SK-N-SH (cell line): ENCODE data around the gene KIRREL2. TPM values are rescaled to one million over a fixed set of nuclear protein-coding genes. Genes with fewer than 3 reads are reported as not detected.
"Not testable (repeated sequence)": the region's sequence is repeated elsewhere in the genome, so short reads cannot be mapped to it uniquely, and the experiment has no call there.

Experiments used
- CTCF ChIA-PET: fragments of 300-600, 350-600 bp; formaldehyde crosslinking; extraction: SDS; loops from one replicate; lab custom pipeline; 2021; lab: Yijun Ruan, JAX
- POLR2A ChIA-PET: fragments of 350-600 bp; sonication (Branson Sonifier 250); formaldehyde crosslinking; extraction: SDS; loops from one replicate; lab custom pipeline; 2020; ENCODE audit warnings: antibody characterized with exemption, inconsistent platforms; lab: Yijun Ruan, JAX
- DNase-seq: peaks from one replicate; pipeline ENCODE4 v3.0.0; 2012
- H2AFZ ChIP-seq: fragments of 200-600 bp; sonication (generic); 2 replicates; pipeline ENCODE4 v1.8.1; 2016; ENCODE audit warnings: antibody characterized with exemption, mild to moderate bottlenecking, low read depth
- H3F3A ChIP-seq: fragments of 200-600 bp; sonication (generic); replicated peaks from 2 replicates; pipeline ENCODE3; 2016; ENCODE audit warnings: antibody characterized with exemption, mild to moderate bottlenecking; ENCODE audit not compliant: insufficient read depth
- H3K27ac ChIP-seq, 2 experiments: fragments of 200-500 bp in 1 of 2; fragments of 200-600 bp in 1 of 2; sonication (Bioruptor generic) in 1 of 2; sonication (generic), shearing (Covaris generic) in 1 of 2; 2 replicates each; pipeline versions ENCODE4 v1.5.1 to v1.6.1; 2014 to 2016; ENCODE audit warnings: low read depth in 2 of 2, inconsistent platforms in 1 of 2, low read length in 1 of 2, mild to moderate bottlenecking in 1 of 2, mixed read lengths in 1 of 2
- H3K27me3 ChIP-seq: fragments of 200-600 bp; sonication (generic), shearing (Covaris generic); 2 replicates; pipeline ENCODE4 v1.6.1; 2016; ENCODE audit warnings: mixed run types; ENCODE audit not compliant: insufficient read depth
- H3K36me3 ChIP-seq, 2 experiments: fragments of 200-500 bp in 1 of 2; fragments of 200-600 bp in 1 of 2; sonication (Bioruptor generic) in 1 of 2; sonication (generic) in 1 of 2; replicated peaks in 1 of 2; 2 replicates each; pipeline versions ENCODE3 to v1.5.1; 2014 to 2016; ENCODE audit warnings: low read length in 1 of 2, mild to moderate bottlenecking in 1 of 2; ENCODE audit not compliant: insufficient read depth in 2 of 2, control insufficient read depth in 1 of 2
- H3K4me1 ChIP-seq, 2 experiments: fragments of 200-500 bp in 1 of 2; fragments of 200-600 bp in 1 of 2; sonication (Bioruptor generic) in 1 of 2; sonication (generic), shearing (Covaris generic) in 1 of 2; 2 replicates each; pipeline versions ENCODE4 v1.5.1 to v1.6.1; 2014 to 2016; ENCODE audit warnings: low read depth in 1 of 2, low read length in 1 of 2, mixed run types in 1 of 2; ENCODE audit not compliant: insufficient read depth in 2 of 2, control insufficient read depth in 1 of 2
- H3K4me2 ChIP-seq: fragments of 200-600 bp; sonication (generic), shearing (Covaris generic); 2 replicates; pipeline ENCODE4 v1.6.1; 2017; ENCODE audit warnings: mixed run types
- H3K4me3 ChIP-seq, 2 experiments: fragments of 200-500 bp in 1 of 2; fragments of 200-600 bp in 1 of 2; sonication (Bioruptor generic) in 1 of 2; sonication (generic), shearing (Covaris generic) in 1 of 2; 2 replicates each; pipeline versions ENCODE4 v1.5.1 to v1.8.1; 2014 to 2016; ENCODE audit warnings: low read depth in 2 of 2, inconsistent platforms in 1 of 2, low read length in 1 of 2, mild to moderate bottlenecking in 1 of 2, mixed read lengths in 1 of 2, moderate library complexity in 1 of 2
- H3K79me2 ChIP-seq: fragments of 200-600 bp; sonication (generic); 2 replicates; pipeline ENCODE4 v1.8.1; 2017; ENCODE audit warnings: mild to moderate bottlenecking; ENCODE audit not compliant: insufficient read depth
- H3K9ac ChIP-seq: fragments of 200-600 bp; sonication (generic); 2 replicates; pipeline ENCODE4 v1.6.1; 2017; ENCODE audit warnings: mixed run types
- H3K9me2 ChIP-seq: fragments of 200-600 bp; sonication (generic); 2 replicates; pipeline ENCODE4 v1.6.1; 2017; ENCODE audit warnings: mixed run types
- H3K9me3 ChIP-seq: fragments of 200-600 bp; sonication (generic); 2 replicates; pipeline ENCODE4 v1.6.1; 2017; ENCODE audit warnings: mixed run types, mild to moderate bottlenecking, moderate library complexity
- H4K20me1 ChIP-seq: fragments of 200-600 bp; sonication (generic); 2 replicates; pipeline ENCODE4 v1.6.1; 2017; ENCODE audit warnings: mild to moderate bottlenecking, mixed run types; ENCODE audit not compliant: insufficient read depth
- ELF1 ChIP-seq: IDR thresholded peaks from 2 replicates; pipeline ENCODE4 v1.4.0; 2012
- EZH2phosphoT487 ChIP-seq: fragments of 200-600 bp; sonication (generic); IDR thresholded peaks from 2 replicates; pipeline ENCODE4 v1.6.1; 2017; ENCODE audit warnings: low read depth, mixed run types, mild to moderate bottlenecking, antibody characterized with exemption, moderate library complexity, borderline replicate concordance
- FOSL2 ChIP-seq: IDR thresholded peaks from 2 replicates; pipeline ENCODE4 v1.4.0; 2012; ENCODE audit warnings: low read depth, mild to moderate bottlenecking, moderate library complexity, borderline replicate concordance
- FOXJ3 ChIP-seq: sonication (generic); formaldehyde crosslinking; IDR thresholded peaks from 2 replicates; pipeline ENCODE4 v1.5.1; 2020; ENCODE audit warnings: mild to moderate bottlenecking, missing genetic modification reagents
- FOXM1 ChIP-seq: IDR thresholded peaks from 2 replicates; pipeline ENCODE4 v1.4.0; 2012; ENCODE audit warnings: low read depth, mild to moderate bottlenecking
- GABPA ChIP-seq: IDR thresholded peaks from 2 replicates; pipeline ENCODE4 v1.4.0; 2012; ENCODE audit warnings: low read depth, mild to moderate bottlenecking
- MXI1 ChIP-seq: IDR thresholded peaks from 2 replicates; pipeline ENCODE4 v1.6.1; 2012; ENCODE audit warnings: mild to moderate bottlenecking, low read depth, low read length, improper control_type of control experiment
- RAD21 ChIP-seq: IDR thresholded peaks from 2 replicates; pipeline ENCODE4 v1.6.1; 2012; ENCODE audit warnings: mild to moderate bottlenecking, low read length
- RFX5 ChIP-seq: IDR thresholded peaks from 2 replicates; pipeline ENCODE4 v1.6.1; 2012; ENCODE audit warnings: mild to moderate bottlenecking, improper control_type of control experiment, low read length
- YY1 ChIP-seq: IDR thresholded peaks from 2 replicates; pipeline ENCODE4 v1.4.0; 2012; ENCODE audit warnings: low read depth, mild to moderate bottlenecking
- WGBS: methylation state at CpG from one replicate; pipeline ENCODE4 v1.1.6; 2017; ENCODE audit warnings: low lambda C conversion rate; 5-methylcytosine and 5-hydroxymethylcytosine counted together
- polyA plus RNA-seq, 3 experiments: library from polyadenylated mRNA; depleted of rRNA; stranded (reverse); fragments of >200 nt; gene quantifications; 2 replicates each; pipeline ENCODE4 v1.2.3, GENCODE V29; 2012
- TF ChIP-seq, protein P1 (sequence below): fragments of 150-350 bp; IDR thresholded peaks from 2 replicates; pipeline ENCODE4 v1.6.1; 2016; ENCODE audit warnings: mild to moderate bottlenecking, low read depth, low read length
- TF ChIP-seq, protein P2 (sequence below): fragments of 200-600 bp; sonication (generic); IDR thresholded peaks from 2 replicates; pipeline ENCODE4 v1.6.1; 2017; ENCODE audit warnings: antibody characterized with exemption, mild to moderate bottlenecking, moderate library complexity
- TF ChIP-seq, protein P3 (sequence below): IDR thresholded peaks from 2 replicates; pipeline ENCODE4 v1.4.0; 2012; ENCODE audit warnings: low read depth, borderline replicate concordance
- TF ChIP-seq, protein P4 (sequence below): IDR thresholded peaks from 2 replicates; pipeline ENCODE4 v1.6.1; 2012; ENCODE audit warnings: mild to moderate bottlenecking, low read depth, low read length, moderate library complexity
- TF ChIP-seq, protein P5 (sequence below): IDR thresholded peaks from 2 replicates; pipeline ENCODE4 v1.4.0; 2012; ENCODE audit warnings: low read depth, borderline replicate concordance

Gene KIRREL2
- polyA plus RNA-seq, 1 of the 3 experiments (the other 2 are of a cell fraction): 0.21 TPM

DNA sequence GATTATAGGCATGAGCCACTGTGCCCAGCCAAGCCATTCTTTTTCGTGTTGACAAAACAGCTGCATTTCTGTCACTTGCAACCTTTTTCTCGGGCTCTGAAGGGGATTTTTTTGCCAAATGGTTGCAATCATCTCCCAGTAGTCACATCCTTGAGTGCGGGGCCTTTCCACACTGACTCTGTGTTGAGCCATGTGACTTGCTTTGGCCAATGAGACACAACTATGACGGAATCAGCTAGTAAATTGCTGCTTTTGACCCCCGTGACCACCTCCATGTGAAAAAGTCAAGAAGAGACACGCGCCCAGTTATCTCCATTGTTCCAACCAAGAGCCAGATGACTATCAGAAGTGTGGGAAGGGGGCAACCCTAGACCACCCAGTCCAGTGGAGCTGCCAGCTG is 22.7 kb upstream of the KIRREL2 start:
- DNase-seq: no peak
- Histone ChIP-seq H3K27me3 (peaks cover 41% of the 10 kb centered on the region), H3K9me2 (no peaks in the 10 kb centered on the region), H3K79me2 (no peaks in the 10 kb centered on the region), H4K20me1 (no peaks in the 10 kb centered on the region), H3K4me3 (no peak overlapping the region), H3F3A (no peaks in the 10 kb centered on the region), H2AFZ (no peak overlapping the region), H3K27ac (no peak overlapping the region), H3K4me2 (no peak overlapping the region), H3K9me3 (no peaks in the 10 kb centered on the region), H3K4me1 (no peaks in the 10 kb centered on the region), H3K9ac (no peak overlapping the region), H3K36me3 (no peaks in the 10 kb centered on the region)
- TF ChIP-seq EZH2phosphoT487: no peak
- no peak for TF ChIP-seq YY1
- no peak for TF ChIP-seq FOXM1
- TF ChIP-seq, protein P1, sequence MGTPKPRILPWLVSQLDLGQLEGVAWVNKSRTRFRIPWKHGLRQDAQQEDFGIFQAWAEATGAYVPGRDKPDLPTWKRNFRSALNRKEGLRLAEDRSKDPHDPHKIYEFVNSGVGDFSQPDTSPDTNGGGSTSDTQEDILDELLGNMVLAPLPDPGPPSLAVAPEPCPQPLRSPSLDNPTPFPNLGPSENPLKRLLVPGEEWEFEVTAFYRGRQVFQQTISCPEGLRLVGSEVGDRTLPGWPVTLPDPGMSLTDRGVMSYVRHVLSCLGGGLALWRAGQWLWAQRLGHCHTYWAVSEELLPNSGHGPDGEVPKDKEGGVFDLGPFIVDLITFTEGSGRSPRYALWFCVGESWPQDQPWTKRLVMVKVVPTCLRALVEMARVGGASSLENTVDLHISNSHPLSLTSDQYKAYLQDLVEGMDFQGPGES: no peak
- TF ChIP-seq, protein P2, sequence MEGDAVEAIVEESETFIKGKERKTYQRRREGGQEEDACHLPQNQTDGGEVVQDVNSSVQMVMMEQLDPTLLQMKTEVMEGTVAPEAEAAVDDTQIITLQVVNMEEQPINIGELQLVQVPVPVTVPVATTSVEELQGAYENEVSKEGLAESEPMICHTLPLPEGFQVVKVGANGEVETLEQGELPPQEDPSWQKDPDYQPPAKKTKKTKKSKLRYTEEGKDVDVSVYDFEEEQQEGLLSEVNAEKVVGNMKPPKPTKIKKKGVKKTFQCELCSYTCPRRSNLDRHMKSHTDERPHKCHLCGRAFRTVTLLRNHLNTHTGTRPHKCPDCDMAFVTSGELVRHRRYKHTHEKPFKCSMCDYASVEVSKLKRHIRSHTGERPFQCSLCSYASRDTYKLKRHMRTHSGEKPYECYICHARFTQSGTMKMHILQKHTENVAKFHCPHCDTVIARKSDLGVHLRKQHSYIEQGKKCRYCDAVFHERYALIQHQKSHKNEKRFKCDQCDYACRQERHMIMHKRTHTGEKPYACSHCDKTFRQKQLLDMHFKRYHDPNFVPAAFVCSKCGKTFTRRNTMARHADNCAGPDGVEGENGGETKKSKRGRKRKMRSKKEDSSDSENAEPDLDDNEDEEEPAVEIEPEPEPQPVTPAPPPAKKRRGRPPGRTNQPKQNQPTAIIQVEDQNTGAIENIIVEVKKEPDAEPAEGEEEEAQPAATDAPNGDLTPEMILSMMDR: no peak
- no peak for TF ChIP-seq ELF1
- TF ChIP-seq, protein P3, sequence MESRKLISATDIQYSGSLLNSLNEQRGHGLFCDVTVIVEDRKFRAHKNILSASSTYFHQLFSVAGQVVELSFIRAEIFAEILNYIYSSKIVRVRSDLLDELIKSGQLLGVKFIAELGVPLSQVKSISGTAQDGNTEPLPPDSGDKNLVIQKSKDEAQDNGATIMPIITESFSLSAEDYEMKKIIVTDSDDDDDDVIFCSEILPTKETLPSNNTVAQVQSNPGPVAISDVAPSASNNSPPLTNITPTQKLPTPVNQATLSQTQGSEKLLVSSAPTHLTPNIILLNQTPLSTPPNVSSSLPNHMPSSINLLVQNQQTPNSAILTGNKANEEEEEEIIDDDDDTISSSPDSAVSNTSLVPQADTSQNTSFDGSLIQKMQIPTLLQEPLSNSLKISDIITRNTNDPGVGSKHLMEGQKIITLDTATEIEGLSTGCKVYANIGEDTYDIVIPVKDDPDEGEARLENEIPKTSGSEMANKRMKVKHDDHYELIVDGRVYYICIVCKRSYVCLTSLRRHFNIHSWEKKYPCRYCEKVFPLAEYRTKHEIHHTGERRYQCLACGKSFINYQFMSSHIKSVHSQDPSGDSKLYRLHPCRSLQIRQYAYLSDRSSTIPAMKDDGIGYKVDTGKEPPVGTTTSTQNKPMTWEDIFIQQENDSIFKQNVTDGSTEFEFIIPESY: no peak
- TF ChIP-seq, protein P4, sequence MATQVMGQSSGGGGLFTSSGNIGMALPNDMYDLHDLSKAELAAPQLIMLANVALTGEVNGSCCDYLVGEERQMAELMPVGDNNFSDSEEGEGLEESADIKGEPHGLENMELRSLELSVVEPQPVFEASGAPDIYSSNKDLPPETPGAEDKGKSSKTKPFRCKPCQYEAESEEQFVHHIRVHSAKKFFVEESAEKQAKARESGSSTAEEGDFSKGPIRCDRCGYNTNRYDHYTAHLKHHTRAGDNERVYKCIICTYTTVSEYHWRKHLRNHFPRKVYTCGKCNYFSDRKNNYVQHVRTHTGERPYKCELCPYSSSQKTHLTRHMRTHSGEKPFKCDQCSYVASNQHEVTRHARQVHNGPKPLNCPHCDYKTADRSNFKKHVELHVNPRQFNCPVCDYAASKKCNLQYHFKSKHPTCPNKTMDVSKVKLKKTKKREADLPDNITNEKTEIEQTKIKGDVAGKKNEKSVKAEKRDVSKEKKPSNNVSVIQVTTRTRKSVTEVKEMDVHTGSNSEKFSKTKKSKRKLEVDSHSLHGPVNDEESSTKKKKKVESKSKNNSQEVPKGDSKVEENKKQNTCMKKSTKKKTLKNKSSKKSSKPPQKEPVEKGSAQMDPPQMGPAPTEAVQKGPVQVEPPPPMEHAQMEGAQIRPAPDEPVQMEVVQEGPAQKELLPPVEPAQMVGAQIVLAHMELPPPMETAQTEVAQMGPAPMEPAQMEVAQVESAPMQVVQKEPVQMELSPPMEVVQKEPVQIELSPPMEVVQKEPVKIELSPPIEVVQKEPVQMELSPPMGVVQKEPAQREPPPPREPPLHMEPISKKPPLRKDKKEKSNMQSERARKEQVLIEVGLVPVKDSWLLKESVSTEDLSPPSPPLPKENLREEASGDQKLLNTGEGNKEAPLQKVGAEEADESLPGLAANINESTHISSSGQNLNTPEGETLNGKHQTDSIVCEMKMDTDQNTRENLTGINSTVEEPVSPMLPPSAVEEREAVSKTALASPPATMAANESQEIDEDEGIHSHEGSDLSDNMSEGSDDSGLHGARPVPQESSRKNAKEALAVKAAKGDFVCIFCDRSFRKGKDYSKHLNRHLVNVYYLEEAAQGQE: no peak
- no peak for TF ChIP-seq GABPA
- TF ChIP-seq, protein P5, sequence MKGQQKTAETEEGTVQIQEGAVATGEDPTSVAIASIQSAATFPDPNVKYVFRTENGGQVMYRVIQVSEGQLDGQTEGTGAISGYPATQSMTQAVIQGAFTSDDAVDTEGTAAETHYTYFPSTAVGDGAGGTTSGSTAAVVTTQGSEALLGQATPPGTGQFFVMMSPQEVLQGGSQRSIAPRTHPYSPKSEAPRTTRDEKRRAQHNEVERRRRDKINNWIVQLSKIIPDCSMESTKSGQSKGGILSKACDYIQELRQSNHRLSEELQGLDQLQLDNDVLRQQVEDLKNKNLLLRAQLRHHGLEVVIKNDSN: no peak
- no peak for TF ChIP-seq RAD21
- TF ChIP-seq RFX5: no peak
- no peak for TF ChIP-seq FOXJ3 (CRISPR knock-in tag)
- no peak for TF ChIP-seq FOSL2
- TF ChIP-seq MXI1: no peak
- WGBS: 16% methylated on average over 7 of the region's 7 CpGs
- CTCF ChIA-PET: interaction anchor here (0.8 to 1.1 kb wide), 2 partner anchors 14 to 17 kb away, joined by 3 to 4 read pairs; no protein-coding TSS in a partner anchor
- POLR2A ChIA-PET: no interaction called here

DNA sequence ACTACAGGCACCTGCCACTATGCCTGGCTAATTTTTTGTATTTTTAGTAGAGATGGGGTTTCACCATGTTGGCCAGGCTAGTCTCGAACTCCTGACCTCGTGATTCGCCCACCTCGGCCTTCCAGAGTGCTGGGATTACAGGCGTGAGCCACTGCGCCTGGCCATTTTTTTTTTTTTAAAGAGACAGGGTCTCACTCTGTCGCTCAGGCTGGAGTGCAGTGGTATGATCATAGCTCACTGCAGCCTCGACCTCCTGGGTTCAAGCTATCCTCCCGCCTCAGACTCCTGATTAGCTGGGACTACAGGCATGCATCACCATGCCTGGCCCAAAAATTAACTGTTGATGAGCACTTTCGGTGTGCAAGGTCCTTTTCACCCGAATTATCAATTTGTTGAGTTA is 20.6 kb upstream of the KIRREL2 start:
- not testable (repeated sequence) for H2AFZ ChIP-seq, H3K4me1 ChIP-seq, H4K20me1 ChIP-seq, H3F3A ChIP-seq, H3K9me3 ChIP-seq, H3K36me3 ChIP-seq, H3K9me2 ChIP-seq, H3K27ac ChIP-seq, H3K79me2 ChIP-seq, H3K4me3 ChIP-seq, H3K4me2 ChIP-seq, DNase-seq, H3K9ac ChIP-seq
- H3K27me3 ChIP-seq: peaks cover 35% of the 10 kb centered on the region
- ChIA-PET CTCF (interaction anchor here (0.6 to 1.2 kb wide), 2 partner anchors 16 to 1129 kb away, joined by 4 to 5 read pairs; no protein-coding TSS in a partner anchor), POLR2A (interaction anchor here (1.6 kb wide), 1 partner anchor 32 kb away, joined by 4 read pairs; the partner anchor contains the start of gene APLP1)
- WGBS: 2% methylated on average over 11 of the region's 11 CpGs
